Left cardiac atrium (tissue), 4 donors: Measurements from ENCODE around the gene NDUFAF5. TPM values are rescaled to one million over a fixed set of nuclear protein-coding genes. Genes with fewer than 3 reads are reported as not detected.

Experiments
- ATAC-seq, 2 donors: fragments of 200-7000 bp; cut with Tn5 transposase; one replicate each; pipeline ENCODE4 v1.9.1; 2020; ENCODE audit warnings: mild to moderate bottlenecking in 2 of 2, moderate library complexity in 2 of 2
- DNase-seq: peaks from one replicate; pipeline ENCODE4 v3.0.0-alpha.2; 2020
- intact Hi-C, 2 donors: fragments of 100-400 bp; cut with DNase I; formaldehyde crosslinking; loops; one replicate each; pipeline versions ENCODE4 v1.14.1 to v1.15.1; 2022 to 2023
- total RNA-seq, 2 donors: library from RNA; stranded (reverse); fragmentation: NEBNext Ultra II Directional; extraction: Animal tissue kit (Norgen Biotek cat#: 25700); gene quantifications; one replicate each; pipeline ENCODE4 v1.2.1, GENCODE V29; 2021
- donor health status: DM: no; HTN: yes; CAD: no.
- donor health status: DM: no; HTN: yes; CAD: no; lungs with severe emphysema.
- donor health status: DM: yes; HTN: yes; CAD: no.
- donor health status: Dilated cardiomyopathy.

NDUFAF5 gene
- total RNA-seq, 2 donors from 2014 or later = 46.4 to 67.6 TPM

- no peak for DNase-seq
- intact Hi-C loops = no loop called here
- ATAC-seq = no peak
These were observed 29.1 kb downstream of the NDUFAF5 start for GRCh38 chr20:13813910-13814309.

GRCh38 chr20:13814672-13815071 is 29.8 kb downstream of the NDUFAF5 start:
- intact Hi-C loops = no loop called here
- DNase-seq = no peak
- no peak for ATAC-seq

GRCh38 chr20:13816757-13817156 is 31.9 kb downstream of the NDUFAF5 start:
- intact Hi-C loops = no loop called here
- no peak for DNase-seq
- no peak for ATAC-seq

- intact Hi-C loops = no loop called here
- DNase-seq (no peak), ATAC-seq (no peak)
These were observed 32.5 kb downstream of the NDUFAF5 start for GRCh38 chr20:13817342-13817741.

GRCh38 chr20:13819885-13820645 is 35.2 kb downstream of the NDUFAF5 start:
- peak; percentile 27 for DNase-seq
- intact Hi-C loops = loop anchor here (2.0 to 5.0 kb wide), 2 partner anchors 232 to 235 kb away; no protein-coding TSS in a partner anchor
- ATAC-seq = peak; percentile 69

GRCh38 chr20:13821876-13822275 is 37.0 kb downstream of the NDUFAF5 start:
- intact Hi-C loops = loop anchor here in 1 of 2 donors (5.0 kb wide), 1 partner anchor 230 kb away; no protein-coding TSS in a partner anchor
- no peak for DNase-seq
- no peak for ATAC-seq

GRCh38 chr20:13822459-13822858 is 37.6 kb downstream of the NDUFAF5 start:
- DNase-seq (no peak), ATAC-seq (no peak)
- intact Hi-C loops = loop anchor here in 1 of 2 donors (5.0 kb wide), 1 partner anchor 230 kb away; no protein-coding TSS in a partner anchor

- DNase-seq (no peak), ATAC-seq (no peak)
- intact Hi-C loops = loop anchor here in 1 of 2 donors (5.0 kb wide), 1 partner anchor 228 kb away; no protein-coding TSS in a partner anchor
These were observed 39.6 kb downstream of the NDUFAF5 start for GRCh38 chr20:13824459-13824858.

- intact Hi-C loops = no loop called here
- ATAC-seq (no peak), DNase-seq (no peak)
These were observed 40.6 kb downstream of the NDUFAF5 start for GRCh38 chr20:13825465-13825864.

GRCh38 chr20:13831476-13831875 is 46.6 kb downstream of the NDUFAF5 start:
- no peak for DNase-seq
- ATAC-seq = no peak
- intact Hi-C loops = no loop called here

- ATAC-seq = no peak
- DNase-seq = no peak
- intact Hi-C loops = no loop called here
These were observed 53.8 kb downstream of the NDUFAF5 start for GRCh38 chr20:13838664-13839063.

GRCh38 chr20:13839421-13840092 is 54.7 kb downstream of the NDUFAF5 start:
- DNase-seq = no peak
- intact Hi-C loops = no loop called here
- no peak for ATAC-seq

GRCh38 chr20:13840093-13840465 is 55.3 kb downstream of the NDUFAF5 start:
- intact Hi-C loops = no loop called here
- DNase-seq (no peak), ATAC-seq (no peak)

GRCh38 chr20:13841206-13841605 is 56.4 kb downstream of the NDUFAF5 start:
- ATAC-seq (no peak), DNase-seq (no peak)
- intact Hi-C loops = no loop called here

- intact Hi-C loops = no loop called here
- DNase-seq = no peak
- ATAC-seq = no peak
These were observed 59.5 kb downstream of the NDUFAF5 start for GRCh38 chr20:13844296-13844695.

GRCh38 chr20:13851279-13851678 is 66.5 kb downstream of the NDUFAF5 start:
- DNase-seq (no peak), ATAC-seq (no peak)

GRCh38 chr20:13852306-13852705 is 67.5 kb downstream of the NDUFAF5 start:
- ATAC-seq = no peak
- no peak for DNase-seq
- intact Hi-C loops = no loop called here

More at GRCh38 chr20:13851279-13851678, 66.5 kb downstream of the NDUFAF5 start:
- intact Hi-C loops = no loop called here

- ATAC-seq (no peak), DNase-seq (no peak)
- intact Hi-C loops = no loop called here
These were observed 70.8 kb downstream of the NDUFAF5 start for GRCh38 chr20:13855613-13856012.

GRCh38 chr20:13856354-13856753 is 71.5 kb downstream of the NDUFAF5 start:
- intact Hi-C loops = no loop called here
- ATAC-seq = no peak

GRCh38 chr20:13857304-13857703 is 72.5 kb downstream of the NDUFAF5 start:
- ATAC-seq (peak; percentile 65 to 75), DNase-seq (peak; percentile 55)
- intact Hi-C loops = no loop called here

More at GRCh38 chr20:13856354-13856753, 71.5 kb downstream of the NDUFAF5 start:
- no peak for DNase-seq
